Osteoblast (primary cell): ENCODE measurements around the gene RAD23A. TPM values are rescaled to one million over a fixed set of nuclear protein-coding genes. Genes with fewer than 3 reads are reported as not detected.
"Not testable (repeated sequence)": the region's sequence is repeated elsewhere in the genome, so short reads cannot be mapped to it uniquely, and the experiment has no call there.

Experiments
- DNase-seq: peaks from one replicate; pipeline ENCODE4 v3.0.0; 2011; ENCODE audit warnings: low spot score, mixed read lengths; ENCODE audit not compliant: insufficient read length; ENCODE audit errors: missing footprints
- H2AFZ ChIP-seq: 2 replicates; pipeline ENCODE4 v1.6.0; 2011; ENCODE audit warnings: mild to moderate bottlenecking, low read length
- H3K27ac ChIP-seq: 2 replicates; pipeline ENCODE4 v1.5.1; 2011; ENCODE audit warnings: mild to moderate bottlenecking, low read depth, low read length, moderate library complexity
- H3K27me3 ChIP-seq: 2 replicates; pipeline ENCODE4 v1.6.0; 2012; ENCODE audit warnings: mild to moderate bottlenecking, control low read depth, inconsistent platforms, low read length, moderate library complexity; ENCODE audit not compliant: insufficient read depth
- H3K36me3 ChIP-seq: 2 replicates; pipeline ENCODE4 v1.5.1; 2011; ENCODE audit warnings: mild to moderate bottlenecking, low read length, control low read depth, moderate library complexity; ENCODE audit not compliant: insufficient read depth
- H3K4me1 ChIP-seq: 2 replicates; pipeline ENCODE4 v1.5.1; 2011; ENCODE audit warnings: mild to moderate bottlenecking, low read length, control low read depth, moderate library complexity; ENCODE audit not compliant: insufficient read depth
- H3K4me2 ChIP-seq: 2 replicates; pipeline ENCODE4 v1.6.0; 2011; ENCODE audit warnings: mild to moderate bottlenecking, low read length; ENCODE audit not compliant: insufficient read depth
- H3K4me3 ChIP-seq: fragments of 200-600 bp; sonication (generic); 3 replicates; pipeline ENCODE4 v1.5.1; 2012; ENCODE audit warnings: mild to moderate bottlenecking, low read length, inconsistent platforms; ENCODE audit not compliant: insufficient read depth
- H3K79me2 ChIP-seq: 2 replicates; pipeline ENCODE4 v1.6.0; 2012; ENCODE audit warnings: mild to moderate bottlenecking, low read length, control low read depth, inconsistent platforms; ENCODE audit not compliant: insufficient read depth
- H3K9me3 ChIP-seq: 2 replicates; pipeline ENCODE4 v1.5.1; 2011; ENCODE audit warnings: low read depth, low read length, control low read depth
- H4K20me1 ChIP-seq: 2 replicates; pipeline ENCODE4 v1.6.0; 2012; ENCODE audit warnings: mild to moderate bottlenecking, low read length, control low read depth; ENCODE audit not compliant: insufficient read depth
- CTCF ChIP-seq: IDR thresholded peaks from 2 replicates; pipeline ENCODE4 v1.5.1; 2011; ENCODE audit warnings: mild to moderate bottlenecking, low read depth, low read length, moderate library complexity; ENCODE audit errors: extremely low read depth
- total RNA-seq: library from RNA; depleted of rRNA; stranded (reverse); fragments of >200 nt; gene quantifications from 2 replicates; pipeline ENCODE4 v1.2.3, GENCODE V29; 2012

Gene RAD23A
- total RNA-seq, 1 donor, result 84.0 TPM

DNA sequence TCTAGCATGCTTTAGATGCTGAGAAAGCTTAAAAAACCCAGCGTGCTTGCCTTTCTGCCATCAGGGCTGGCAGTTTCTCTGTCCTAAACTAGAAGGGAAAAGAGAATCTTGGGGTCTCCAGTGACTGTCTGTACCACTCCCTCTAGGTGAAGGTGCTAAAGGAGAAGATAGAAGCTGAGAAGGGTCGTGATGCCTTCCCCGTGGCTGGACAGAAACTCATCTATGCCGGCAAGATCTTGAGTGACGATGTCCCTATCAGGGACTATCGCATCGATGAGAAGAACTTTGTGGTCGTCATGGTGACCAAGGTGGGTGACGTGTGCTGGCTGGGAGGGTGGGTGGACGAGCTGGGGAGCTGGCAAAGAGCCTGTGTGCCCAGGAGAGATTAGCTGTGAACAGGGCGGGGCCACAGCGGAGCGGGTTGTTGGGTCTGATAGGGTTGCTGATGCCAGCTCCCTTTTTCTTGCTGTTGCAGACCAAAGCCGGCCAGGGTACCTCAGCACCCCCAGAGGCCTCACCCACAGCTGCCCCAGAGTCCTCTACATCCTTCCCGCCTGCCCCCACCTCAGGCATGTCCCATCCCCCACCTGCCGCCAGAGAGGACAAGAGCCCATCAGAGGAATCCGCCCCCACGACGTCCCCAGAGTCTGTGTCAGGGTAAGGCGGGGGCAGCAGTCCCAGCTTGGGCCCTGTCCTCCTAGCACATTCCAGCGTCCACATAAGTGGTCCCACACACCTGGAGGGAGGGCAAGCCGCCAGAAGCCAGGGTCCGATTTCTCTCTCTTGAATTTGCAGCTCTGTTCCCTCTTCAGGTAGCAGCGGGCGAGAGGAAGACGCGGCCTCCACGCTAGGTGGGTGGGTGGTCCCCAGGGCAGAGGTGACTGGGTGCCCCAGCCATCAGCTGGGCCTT lies 2.3 kb downstream of the RAD23A start:
- peak; percentile 75 for DNase-seq
- Histone ChIP-seq H4K20me1 (peaks cover 18% of the 10 kb centered on the region), H3K79me2 (peaks cover 59% of the 10 kb centered on the region), H3K4me3 (no peak overlapping the region), H3K9me3 (no peaks in the 10 kb centered on the region), H3K4me1 (peaks cover 22% of the 10 kb centered on the region), H3K27ac (peak overlapping the region; percentile 81), H3K27me3 (no peaks in the 10 kb centered on the region), H2AFZ (no peak overlapping the region), H3K36me3 (peaks cover 71% of the 10 kb centered on the region), H3K4me2 (no peak overlapping the region)
- no peak for TF ChIP-seq CTCF

DNA sequence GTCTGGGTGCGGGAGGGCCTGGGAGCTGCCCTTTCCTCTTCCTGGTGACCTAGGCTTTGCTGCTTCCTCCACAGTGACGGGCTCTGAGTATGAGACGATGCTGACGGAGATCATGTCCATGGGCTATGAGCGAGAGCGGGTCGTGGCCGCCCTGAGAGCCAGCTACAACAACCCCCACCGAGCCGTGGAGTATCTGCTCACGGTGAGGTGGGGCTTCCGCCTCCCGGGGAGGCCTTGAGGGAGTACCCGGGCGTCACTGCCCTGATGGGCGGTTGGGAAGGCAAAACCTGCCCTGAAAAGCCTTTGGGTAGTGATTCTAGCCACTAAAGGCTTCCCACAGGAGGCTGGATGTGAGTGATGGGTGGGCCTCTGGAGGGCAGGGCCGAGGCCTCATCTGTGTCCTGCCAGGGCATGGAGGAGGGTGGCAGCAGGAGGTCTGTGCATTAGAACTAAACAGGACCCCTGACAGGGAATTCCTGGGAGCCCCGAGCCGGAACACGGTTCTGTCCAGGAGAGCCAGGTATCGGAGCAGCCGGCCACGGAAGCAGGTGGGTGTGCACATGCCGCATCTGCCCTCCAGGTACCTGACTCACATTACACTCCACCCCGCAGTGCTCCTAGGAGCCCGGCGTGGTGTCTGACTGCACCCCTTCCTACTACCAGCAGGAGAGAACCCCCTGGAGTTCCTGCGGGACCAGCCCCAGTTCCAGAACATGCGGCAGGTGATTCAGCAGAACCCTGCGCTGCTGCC lies 3.1 kb downstream of the RAD23A start:
- Histone ChIP-seq H4K20me1 (peaks cover 11% of the 10 kb centered on the region), H3K27me3 (no peaks in the 10 kb centered on the region), H2AFZ (no peak overlapping the region), H3K9me3 (no peaks in the 10 kb centered on the region), H3K79me2 (peaks cover 57% of the 10 kb centered on the region), H3K4me2 (no peak overlapping the region), H3K36me3 (peaks cover 68% of the 10 kb centered on the region), H3K4me3 (no peak overlapping the region), H3K4me1 (peaks cover 30% of the 10 kb centered on the region), H3K27ac (peak overlapping the region; percentile 11)
- TF ChIP-seq CTCF, result no peak
- DNase-seq, result peak; percentile 60

- no peak for TF ChIP-seq CTCF
- peaks cover 69% of the 10 kb centered on the region for H3K36me3 ChIP-seq
Measured at GRCh38 chr19:12949363-12950283, 4.0 kb downstream of the RAD23A start.

DNA sequence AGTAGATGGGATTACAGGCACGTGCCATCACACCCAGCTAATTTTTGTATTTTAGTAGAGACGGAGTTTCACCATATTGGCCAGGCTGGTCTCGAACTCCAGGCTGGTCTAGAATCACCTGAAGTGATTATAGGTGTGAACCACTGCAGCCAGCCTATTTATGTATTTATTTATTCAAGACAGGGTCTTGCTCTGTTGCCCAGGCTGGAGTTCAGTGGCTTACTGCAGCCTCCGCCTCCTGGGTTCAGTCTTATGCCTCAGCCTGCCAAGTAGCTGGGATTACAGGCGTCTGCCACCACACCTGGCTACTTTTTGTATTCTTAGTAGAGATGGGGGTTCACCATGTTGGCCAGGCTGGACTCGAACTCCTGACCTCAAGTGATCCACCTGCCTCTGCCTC lies 6.4 kb downstream of the RAD23A start:
- H3K36me3 ChIP-seq, result peaks cover 66% of the 10 kb centered on the region
- H3K9me3 ChIP-seq, DNase-seq, H2AFZ ChIP-seq, H3K4me3 ChIP-seq, H3K27me3 ChIP-seq, H4K20me1 ChIP-seq: not testable (repeated sequence)
- H3K27ac ChIP-seq, result peak overlapping the region; percentile 100
- peaks cover 80% of the 10 kb centered on the region for H3K79me2 ChIP-seq
- peaks cover 43% of the 10 kb centered on the region for H3K4me1 ChIP-seq
- peak overlapping the region; percentile 64 for H3K4me2 ChIP-seq

More at GRCh38 chr19:12949363-12950283, 4.0 kb downstream of the RAD23A start:
- Histone ChIP-seq H3K27me3 (no peaks in the 10 kb centered on the region), H3K9me3 (no peaks in the 10 kb centered on the region), H4K20me1 (peaks cover 11% of the 10 kb centered on the region), H3K79me2 (peaks cover 66% of the 10 kb centered on the region), H3K4me3 (no peak overlapping the region), H3K27ac (peak overlapping the region; percentile 36), H3K4me1 (peaks cover 38% of the 10 kb centered on the region), H2AFZ (no peak overlapping the region), H3K4me2 (no peak overlapping the region)
- DNase-seq, result peak; percentile 65
